B cell (primary cell): ENCODE measurements around the gene XAGE1B.
"Not testable (repeated sequence)": the region's sequence is repeated elsewhere in the genome, so short reads cannot be mapped to it uniquely, and the experiment has no call there.

Experiments
- EZH2 ChIP-seq: IDR thresholded peaks from 2 replicates; pipeline ENCODE4 v1.6.1; 2012; ENCODE audit warnings: borderline replicate concordance, low read depth, mild to moderate bottlenecking, moderate library complexity, low read length; ENCODE audit not compliant: insufficient read depth, poor library complexity, severe bottlenecking
- TF ChIP-seq, protein P1 (sequence below): fragments of 200-600 bp; IDR thresholded peaks from one replicate; pipeline ENCODE4 v1.8.0; 2022; ENCODE audit warnings: antibody characterized with exemption, mild to moderate bottlenecking

DNA sequence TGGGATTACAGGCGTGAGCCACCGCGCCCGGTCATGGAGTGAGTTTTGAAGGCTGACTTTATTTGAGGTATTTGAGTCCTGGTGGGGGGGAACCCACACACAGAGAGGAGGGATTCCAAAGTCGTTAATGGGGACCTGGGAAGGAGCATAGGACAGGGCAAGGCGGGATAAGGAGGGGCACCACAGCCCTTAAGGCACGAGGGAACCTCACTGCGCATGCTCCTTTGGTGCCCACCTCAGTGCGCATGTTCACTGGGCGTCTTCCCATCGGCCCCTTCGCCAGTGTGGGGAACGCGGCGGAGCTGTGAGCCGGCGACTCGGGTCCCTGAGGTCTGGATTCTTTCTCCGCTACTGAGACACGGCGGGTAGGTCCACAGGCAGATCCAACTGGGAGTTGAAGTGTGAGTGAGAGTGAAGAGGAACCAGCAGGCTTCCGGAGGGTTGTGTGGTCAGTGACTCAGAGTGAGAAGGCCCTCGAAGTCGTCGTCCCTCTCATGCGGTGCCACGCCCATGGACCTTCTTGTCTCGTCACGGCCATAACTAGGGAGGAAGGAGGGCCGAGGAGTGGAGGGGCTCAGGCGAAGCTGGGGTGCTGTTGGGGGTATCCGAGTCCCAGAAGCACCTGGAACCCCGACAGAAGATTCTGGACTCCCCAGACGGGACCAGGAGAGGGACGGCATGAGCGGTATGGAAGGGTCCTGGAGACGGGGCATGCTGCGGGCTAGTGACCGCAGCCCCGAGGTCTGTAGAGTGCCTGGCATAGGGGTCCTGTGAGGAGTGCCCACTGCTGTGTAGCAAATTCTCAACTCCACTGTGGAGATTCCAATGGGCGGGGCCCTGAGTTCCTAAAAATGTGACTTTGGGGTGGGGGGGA lies 21.1 kb downstream of the XAGE1B start, which contains the start of gene XAGE1A:
- TF ChIP-seq, protein P1, sequence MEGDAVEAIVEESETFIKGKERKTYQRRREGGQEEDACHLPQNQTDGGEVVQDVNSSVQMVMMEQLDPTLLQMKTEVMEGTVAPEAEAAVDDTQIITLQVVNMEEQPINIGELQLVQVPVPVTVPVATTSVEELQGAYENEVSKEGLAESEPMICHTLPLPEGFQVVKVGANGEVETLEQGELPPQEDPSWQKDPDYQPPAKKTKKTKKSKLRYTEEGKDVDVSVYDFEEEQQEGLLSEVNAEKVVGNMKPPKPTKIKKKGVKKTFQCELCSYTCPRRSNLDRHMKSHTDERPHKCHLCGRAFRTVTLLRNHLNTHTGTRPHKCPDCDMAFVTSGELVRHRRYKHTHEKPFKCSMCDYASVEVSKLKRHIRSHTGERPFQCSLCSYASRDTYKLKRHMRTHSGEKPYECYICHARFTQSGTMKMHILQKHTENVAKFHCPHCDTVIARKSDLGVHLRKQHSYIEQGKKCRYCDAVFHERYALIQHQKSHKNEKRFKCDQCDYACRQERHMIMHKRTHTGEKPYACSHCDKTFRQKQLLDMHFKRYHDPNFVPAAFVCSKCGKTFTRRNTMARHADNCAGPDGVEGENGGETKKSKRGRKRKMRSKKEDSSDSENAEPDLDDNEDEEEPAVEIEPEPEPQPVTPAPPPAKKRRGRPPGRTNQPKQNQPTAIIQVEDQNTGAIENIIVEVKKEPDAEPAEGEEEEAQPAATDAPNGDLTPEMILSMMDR: not testable (repeated sequence)
- TF ChIP-seq EZH2: not testable (repeated sequence)
